ENCODE measurements around the gene ZCCHC24. TPM values are rescaled to one million over a fixed set of nuclear protein-coding genes. Genes with fewer than 3 reads are reported as not detected.

Gene ZCCHC24
- total and polyA plus RNA-seq, 2 donors (not counting 3 experiments of a cell fraction or from before 2014, with no cell fraction given), result 5.2 to 8.4 TPM

DNA sequence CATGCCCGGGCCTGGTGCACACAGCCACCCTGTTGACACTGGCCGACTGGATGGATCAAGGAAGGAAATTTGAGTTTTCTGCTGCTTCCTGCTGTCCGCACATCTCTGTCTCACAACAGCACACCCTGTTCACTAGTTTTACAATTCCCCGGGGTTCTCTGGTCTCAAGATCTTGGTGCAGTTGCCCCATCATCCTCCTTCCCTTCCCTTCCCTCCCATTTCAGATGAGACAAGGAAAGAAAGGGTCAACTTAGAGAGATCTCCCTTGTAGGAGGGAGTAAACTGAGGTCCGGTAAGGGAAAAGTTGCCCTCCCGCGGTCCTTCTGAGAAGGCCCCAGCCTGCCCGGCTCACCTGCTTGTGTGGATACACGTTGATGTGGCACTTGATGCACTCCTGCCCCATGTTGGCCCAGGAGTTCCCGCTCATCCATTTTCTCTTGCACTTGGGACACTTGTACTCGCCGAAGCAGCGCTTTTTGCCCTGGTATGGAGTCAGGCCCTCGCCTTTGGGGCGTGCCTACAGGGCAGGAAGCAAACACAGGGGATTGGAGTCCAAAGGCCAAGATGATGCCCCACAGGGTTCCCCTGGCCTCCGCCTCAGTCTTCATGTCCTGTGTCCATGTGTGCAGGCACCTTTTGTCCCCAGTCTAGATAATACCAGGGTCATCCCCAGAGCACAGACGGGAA is 51.4 kb downstream of the ZCCHC24 start:
- no peaks in the 10 kb centered on the region for H3K9me1 ChIP-seq (replicated peaks; ENCODE audit: control insufficient read depth, extremely low read depth, insufficient read depth, low read length)
- intact Hi-C loops (cut with micrococcal nuclease) (no loop called here), dilution Hi-C loops (cut with MboI; ENCODE audit: extremely low pct_ligation_motif_present, low sequenced_read_pairs) (no loop called here)
- H3K4me3 ChIP-seq (replicated peaks in 1 of 3; ENCODE audit: insufficient read depth in 1 of 3, low read depth in 1 of 3, low read length in 3 of 3), result no peak overlapping the region
- H3K9me3 ChIP-seq (replicated peaks; ENCODE audit: control insufficient read depth, insufficient read depth, low read length), result no peaks in the 10 kb centered on the region
- no peaks in the 10 kb centered on the region for H3K79me2 ChIP-seq (ENCODE audit: control insufficient read depth, insufficient read depth, low read length)
- FAIRE-seq, result no peak
- no peak for TF ChIP-seq GATA2 (IDR thresholded peaks at IDR 0.05; ENCODE audit: insufficient read depth, insufficient read length, low read depth, low read length)
- TF ChIP-seq, protein P1, sequence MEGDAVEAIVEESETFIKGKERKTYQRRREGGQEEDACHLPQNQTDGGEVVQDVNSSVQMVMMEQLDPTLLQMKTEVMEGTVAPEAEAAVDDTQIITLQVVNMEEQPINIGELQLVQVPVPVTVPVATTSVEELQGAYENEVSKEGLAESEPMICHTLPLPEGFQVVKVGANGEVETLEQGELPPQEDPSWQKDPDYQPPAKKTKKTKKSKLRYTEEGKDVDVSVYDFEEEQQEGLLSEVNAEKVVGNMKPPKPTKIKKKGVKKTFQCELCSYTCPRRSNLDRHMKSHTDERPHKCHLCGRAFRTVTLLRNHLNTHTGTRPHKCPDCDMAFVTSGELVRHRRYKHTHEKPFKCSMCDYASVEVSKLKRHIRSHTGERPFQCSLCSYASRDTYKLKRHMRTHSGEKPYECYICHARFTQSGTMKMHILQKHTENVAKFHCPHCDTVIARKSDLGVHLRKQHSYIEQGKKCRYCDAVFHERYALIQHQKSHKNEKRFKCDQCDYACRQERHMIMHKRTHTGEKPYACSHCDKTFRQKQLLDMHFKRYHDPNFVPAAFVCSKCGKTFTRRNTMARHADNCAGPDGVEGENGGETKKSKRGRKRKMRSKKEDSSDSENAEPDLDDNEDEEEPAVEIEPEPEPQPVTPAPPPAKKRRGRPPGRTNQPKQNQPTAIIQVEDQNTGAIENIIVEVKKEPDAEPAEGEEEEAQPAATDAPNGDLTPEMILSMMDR (IDR thresholded peaks at IDR 0.05; ENCODE audit: extremely low read depth in 1 of 2, insufficient read depth in 1 of 2, low read depth in 1 of 2, low read length in 2 of 2), result no peak
- TF ChIP-seq, protein P2, sequence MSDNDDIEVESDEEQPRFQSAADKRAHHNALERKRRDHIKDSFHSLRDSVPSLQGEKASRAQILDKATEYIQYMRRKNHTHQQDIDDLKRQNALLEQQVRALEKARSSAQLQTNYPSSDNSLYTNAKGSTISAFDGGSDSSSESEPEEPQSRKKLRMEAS (IDR thresholded peaks at IDR 0.05; ENCODE audit: insufficient read depth, insufficient read length), result no peak
- no peak for TF ChIP-seq POLR2A (IDR thresholded peaks at IDR 0.05; ENCODE audit: low read depth, low read length)
- no peak for TF ChIP-seq EZH2 (IDR thresholded peaks at IDR 0.05; ENCODE audit: borderline replicate concordance, low read depth, low read length, severe bottlenecking)
- TF ChIP-seq MYC (IDR thresholded peaks at IDR 0.05; ENCODE audit: low read depth, low read length), result no peak
- TF ChIP-seq JUN (IDR thresholded peaks at IDR 0.05; ENCODE audit: borderline replicate concordance, insufficient read depth, insufficient read length, low read depth), result no peak
- TF ChIP-seq POLR2AphosphoS5 (IDR thresholded peaks at IDR 0.05; ENCODE audit: insufficient read depth, low read depth, low read length), result no peak
- no peak for TF ChIP-seq FOS (IDR thresholded peaks at IDR 0.05; ENCODE audit: borderline replicate concordance, insufficient read depth, low read length)
- ChIA-PET CTCF (no interaction called here), POLR2A (no interaction called here)
- no TSS peak for BruUV-seq (replicated peaks)
- H2AFZ ChIP-seq (ENCODE audit: low read depth, low read length), result no peak overlapping the region
- H3K9ac ChIP-seq (replicated peaks; ENCODE audit: extremely low read depth, insufficient read depth, low read length), result no peak overlapping the region
- no peaks in the 10 kb centered on the region for H4K20me1 ChIP-seq (replicated peaks; ENCODE audit: control insufficient read depth, extremely low read depth, insufficient read depth, low read length)
- no peaks in the 10 kb centered on the region for H3K36me3 ChIP-seq (ENCODE audit: control insufficient read depth in 2 of 2, extremely low read depth in 1 of 2, insufficient read depth in 2 of 2, low read length in 2 of 2)
- H3K27ac ChIP-seq (ENCODE audit: insufficient read depth, low read depth, low read length), result no peak overlapping the region
- DNase-seq (ENCODE audit: low read depth, low spot score), result no peak
- peaks cover 3% of the 10 kb centered on the region for H3K4me1 ChIP-seq (ENCODE audit: control insufficient read depth, extremely low read depth, insufficient read depth, low read length)
- H3K27me3 ChIP-seq (ENCODE audit: control insufficient read depth in 2 of 2, insufficient read depth in 2 of 2, low read length in 2 of 2), result no peaks in the 10 kb centered on the region
- no peak overlapping the region for H3K4me2 ChIP-seq (ENCODE audit: insufficient read depth, low read length)

Measured in endothelial cell of umbilical vein (primary cell).